HUDEP-2 (cell line): ENCODE results near the gene FLAD1.

Experiments used
- DNase-seq, 76 experiments: peaks; one replicate each; lab custom pipeline; 2025; ENCODE audit not compliant: unreplicated experiment in 76 of 76; lab: John Stamatoyannopoulos, UW

FLAD1 gene

DNA sequence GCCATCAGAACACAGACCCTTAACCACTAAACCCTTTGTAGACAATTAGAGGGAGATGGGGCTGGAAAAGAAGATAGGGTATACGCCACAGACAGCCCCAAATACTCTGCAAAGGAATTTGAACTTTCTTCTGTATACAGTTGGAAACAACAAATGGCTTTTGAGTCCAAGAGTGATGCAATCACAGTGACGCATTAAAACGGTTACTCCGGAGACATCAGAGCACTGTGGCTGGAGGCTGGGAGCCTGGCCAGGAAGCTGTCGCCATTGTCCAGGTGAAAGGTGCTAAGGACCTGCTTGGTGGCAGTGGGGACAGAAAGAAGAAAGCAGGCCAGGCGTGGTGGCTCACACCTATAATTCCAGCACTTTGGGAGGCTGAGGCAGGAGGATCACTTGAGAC lies 4.2 kb downstream of the FLAD1 start:
- DNase-seq = no peak

GRCh38 chr1:154988058-154988954 lies 5.2 kb downstream of the FLAD1 start:
- peak in 17 of 76 experiments; percentile 12 to 41 (median 25) for DNase-seq

DNA sequence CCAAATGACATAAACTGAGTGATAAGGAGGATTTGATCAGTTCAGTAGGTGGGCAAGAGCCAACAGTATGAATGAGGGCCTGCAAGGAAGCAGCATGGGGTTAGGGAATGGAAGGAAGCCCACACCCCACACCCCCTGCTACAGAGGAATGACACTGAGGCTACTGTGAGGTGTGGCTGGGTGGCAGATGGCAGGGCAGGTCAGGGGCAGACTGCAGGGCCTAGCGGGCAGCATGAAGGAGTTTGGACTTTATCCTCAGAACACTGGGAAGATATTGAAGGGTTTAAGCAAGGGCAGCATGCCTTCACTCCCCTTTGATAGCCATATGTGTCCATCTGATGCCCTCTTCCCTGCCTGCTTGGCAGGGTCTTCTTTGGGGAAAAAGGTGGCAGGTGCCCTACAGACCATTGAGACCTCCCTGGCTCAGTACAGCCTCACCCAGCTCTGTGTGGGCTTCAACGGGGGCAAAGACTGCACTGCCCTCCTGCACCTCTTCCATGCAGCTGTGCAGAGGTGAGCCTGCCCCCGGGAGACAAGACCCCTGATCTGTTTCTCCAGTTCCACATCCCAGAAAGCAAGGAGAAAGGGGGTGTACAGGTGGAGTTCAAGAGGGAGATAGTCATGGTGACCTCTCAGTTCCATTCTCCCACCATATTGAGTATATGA lies 6.2 kb downstream of the FLAD1 start:
- no peak for DNase-seq

GRCh38 chr1:154990276-154990675 lies 7.1 kb downstream of the FLAD1 start:
- no peak for DNase-seq

DNA sequence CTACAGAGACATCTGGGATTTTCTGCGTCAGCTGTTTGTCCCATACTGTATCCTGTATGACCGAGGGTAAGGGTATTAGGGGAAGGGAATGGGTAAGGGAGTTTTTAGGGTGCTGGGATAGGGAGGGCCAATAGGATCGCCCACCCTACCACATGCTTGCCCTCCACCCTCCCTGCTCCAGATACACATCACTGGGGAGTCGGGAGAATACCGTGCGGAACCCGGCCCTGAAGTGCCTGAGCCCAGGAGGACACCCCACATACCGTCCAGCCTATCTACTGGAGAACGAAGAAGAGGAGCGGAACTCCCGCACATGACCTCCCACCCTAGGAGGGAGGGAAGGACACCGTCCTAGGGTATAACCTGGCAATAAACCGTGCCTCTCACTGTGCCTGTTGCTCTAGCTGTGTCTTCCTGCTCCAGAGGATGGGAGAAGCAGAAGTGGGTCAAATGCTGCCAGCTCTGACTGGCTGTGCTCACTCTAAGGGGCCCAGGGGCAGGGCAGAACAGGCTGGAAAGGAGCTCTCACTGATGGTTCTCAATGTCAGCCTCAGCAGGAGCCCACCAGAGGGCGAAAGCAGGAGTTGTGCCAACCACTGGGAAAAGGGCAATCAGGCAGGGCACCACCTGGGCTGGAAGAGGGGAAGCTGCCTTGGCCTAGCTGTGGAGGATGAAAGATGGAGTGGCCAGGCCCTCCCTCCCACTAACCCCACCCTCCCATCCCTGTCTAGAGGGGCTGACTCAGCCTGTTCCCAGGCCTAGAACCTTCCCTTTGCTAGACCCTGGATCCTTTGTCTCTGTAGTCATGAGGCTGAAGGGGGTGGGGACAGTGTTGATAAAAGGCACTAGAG lies 9.8 kb downstream of the FLAD1 start:
- peak in 46 of 76 experiments; percentile 19 to 76 (median 44) for DNase-seq

DNA sequence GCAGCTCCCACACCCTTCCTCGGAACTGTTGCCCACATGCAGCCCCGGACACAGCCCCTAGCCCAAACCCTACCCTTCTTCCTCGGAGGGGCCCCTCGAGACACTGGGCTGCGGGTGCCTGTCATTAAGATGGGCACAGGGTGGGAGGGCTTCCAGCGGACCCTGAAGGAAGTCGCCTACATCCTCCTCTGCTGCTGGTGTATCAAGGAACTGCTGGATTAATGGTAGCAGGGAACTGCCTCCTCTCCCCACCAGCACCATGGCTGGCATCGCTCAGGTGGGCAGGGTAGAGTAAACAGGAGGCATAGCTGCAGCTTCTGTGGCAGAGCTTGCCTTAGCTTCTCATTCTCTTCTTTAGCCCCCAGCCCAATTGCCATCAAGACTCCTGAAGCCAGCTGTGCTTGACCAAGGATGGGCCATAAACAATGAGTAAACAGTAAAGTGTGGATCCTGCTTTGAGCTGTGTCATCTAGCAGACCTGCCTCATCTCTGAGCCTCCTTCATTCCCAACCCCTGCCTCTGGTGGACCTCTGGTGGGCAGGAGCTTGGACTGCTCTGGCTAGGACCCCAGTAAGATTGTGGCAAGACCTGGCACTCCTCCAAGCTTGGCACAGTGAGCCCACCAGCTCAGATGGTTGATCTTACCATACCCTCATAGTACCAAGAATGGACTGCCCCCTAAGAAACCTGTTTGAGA lies 10.6 kb downstream of the FLAD1 start, which contains the start of gene LENEP:
Gene LENEP, plus strand, starts transcription at position 15 of the 697 bp plus-strand sequence. Its CDS starts 22 bp downstream, at position 37.
- peak in 1 of 76 experiments; percentile 41 for DNase-seq

DNA sequence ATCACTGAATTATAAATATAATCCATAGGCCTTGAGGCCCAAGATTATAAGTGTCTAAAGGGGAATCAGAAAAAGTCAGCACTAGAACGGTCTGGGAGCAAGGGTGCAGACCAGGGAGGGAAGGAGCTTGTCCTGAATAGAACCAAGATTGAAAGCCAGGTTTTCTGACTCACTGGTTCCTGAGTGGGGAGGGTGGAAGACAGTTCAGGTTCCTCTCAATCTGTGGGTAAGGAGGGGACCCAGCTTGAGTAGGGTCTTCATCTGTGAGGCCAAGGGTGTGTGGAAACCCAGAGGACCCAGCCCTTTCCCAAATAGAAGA lies 11.1 kb downstream of the FLAD1 start:
- DNase-seq = no peak

DNA sequence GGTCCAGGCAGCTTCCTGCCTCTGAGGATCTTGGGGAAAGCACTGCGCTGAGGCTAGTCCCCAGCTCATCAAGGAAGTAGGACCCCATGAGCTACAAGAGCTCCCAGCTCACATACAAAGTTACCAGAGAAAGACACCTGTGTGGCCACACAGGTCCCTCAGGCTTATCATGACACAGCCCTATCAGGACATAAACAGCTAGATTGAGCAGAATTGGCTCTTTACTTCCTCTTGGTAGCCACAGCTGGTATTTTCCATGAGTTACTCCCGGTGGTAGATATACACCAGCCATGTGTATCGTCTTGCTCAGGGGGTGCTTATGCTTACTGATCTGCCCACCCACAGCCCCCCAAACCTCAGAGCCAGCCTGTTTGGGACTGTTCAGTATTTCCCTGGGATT lies 11.4 kb downstream of the FLAD1 start:
- DNase-seq = peak in 2 of 76 experiments; percentile 12 to 16

- DNase-seq = peak in 22 of 76 experiments; percentile 13 to 50 (median 28)
These were observed 12.3 kb downstream of the FLAD1 start for GRCh38 chr1:154995301-154995983.

GRCh38 chr1:154996966-154997701 lies 14.0 kb downstream of the FLAD1 start:
- DNase-seq = no peak

- peak in 3 of 76 experiments; percentile 9 to 12 (median 12) for DNase-seq
These were observed 15.1 kb downstream of the FLAD1 start for GRCh38 chr1:154998201-154998780.

- peak in 68 of 76 experiments; percentile 34 to 82 (median 67) for DNase-seq
These were observed 15.8 kb downstream of the FLAD1 start for GRCh38 chr1:154998818-154999570.

DNA sequence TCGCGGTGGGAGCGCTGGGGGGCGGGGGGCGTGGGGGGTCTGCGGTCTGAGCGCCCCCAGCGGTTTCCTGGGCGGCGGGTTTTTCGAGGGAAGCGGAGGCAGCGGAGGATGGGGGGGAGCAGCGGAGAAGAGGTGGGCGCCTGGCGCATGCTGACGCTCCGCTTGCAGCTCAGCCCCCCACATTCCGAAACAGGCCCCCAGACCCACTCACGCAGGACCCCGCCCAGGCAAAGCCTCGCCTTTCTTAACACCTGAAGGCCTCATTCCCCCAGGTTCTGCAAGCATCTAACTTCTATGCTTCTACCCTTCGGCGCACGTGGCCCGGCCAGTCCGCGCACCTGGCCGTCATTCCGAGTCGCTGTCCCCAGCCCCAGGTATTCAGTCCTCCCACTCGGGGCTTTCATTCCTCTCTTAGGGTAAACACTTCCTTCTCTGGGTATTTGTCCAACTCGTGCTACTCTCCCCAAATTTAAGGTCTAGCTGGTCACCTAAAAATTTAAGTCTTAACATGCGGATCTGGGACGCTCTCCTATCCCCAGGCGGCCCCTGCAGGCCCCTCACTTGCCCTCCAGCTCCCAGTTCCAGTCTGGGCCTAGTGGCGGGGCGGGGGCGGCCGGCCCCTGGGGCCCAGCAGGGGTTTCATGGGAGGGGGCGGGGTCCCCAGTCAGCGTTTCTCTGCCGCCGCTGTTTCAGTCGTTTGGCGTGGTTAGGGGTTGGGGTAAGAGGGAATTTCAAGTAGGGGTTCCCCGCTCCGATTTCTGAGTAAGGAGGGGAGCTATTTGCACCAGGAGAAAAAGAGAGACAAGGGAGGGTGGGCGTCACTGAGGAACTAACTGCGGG lies 16.6 kb downstream of the FLAD1 start:
- peak in 25 of 76 experiments; percentile 20 to 61 (median 44) for DNase-seq

- peak in 21 of 76 experiments; percentile 31 to 62 (median 52) for DNase-seq
These were observed 17.2 kb downstream of the FLAD1 start for GRCh38 chr1:155000411-155000725.

GRCh38 chr1:155000726-155001424 lies 17.7 kb downstream of the FLAD1 start:
- DNase-seq = peak in 73 of 76 experiments; percentile 22 to 90 (median 74)

GRCh38 chr1:155001425-155001674 lies 18.2 kb downstream of the FLAD1 start:
- peak in 1 of 76 experiments; percentile 65 for DNase-seq
